GM18508 (cell line): ENCODE data around the gene RAB8A.
"Not testable (repeated sequence)": the region's sequence is repeated elsewhere in the genome, so short reads cannot be mapped to it uniquely, and the experiment has no call there.

Experiments used
- ATAC-seq: cut with Tn5 transposase; IDR thresholded peaks from one replicate; pipeline ENCODE4 v1.9.1; 2021; ENCODE audit warnings: moderate number of reproducible peaks; ENCODE audit not compliant: insufficient read depth, unreplicated experiment

The RAB8A gene

GRCh38 chr19:16077984-16078758 lies 33.5 kb upstream of the RAB8A start:
- no peak for ATAC-seq

- ATAC-seq, result no peak
Measured at GRCh38 chr19:16078759-16079707, 32.7 kb upstream of the RAB8A start.

GRCh38 chr19:16084067-16084685 lies 27.5 kb upstream of the RAB8A start:
- ATAC-seq, result no peak

GRCh38 chr19:16085115-16085514 lies 26.6 kb upstream of the RAB8A start:
- ATAC-seq, result no peak

- not testable (repeated sequence) for ATAC-seq
Measured at GRCh38 chr19:16087404-16087803, 24.3 kb upstream of the RAB8A start.

GRCh38 chr19:16087940-16088339 lies 23.7 kb upstream of the RAB8A start:
- ATAC-seq, result no peak

- no peak for ATAC-seq
Measured at GRCh38 chr19:16088351-16089009, 23.2 kb upstream of the RAB8A start.

- ATAC-seq, result no peak
Measured at GRCh38 chr19:16089010-16089846, 22.5 kb upstream of the RAB8A start.

GRCh38 chr19:16091546-16092475 lies 19.9 kb upstream of the RAB8A start:
- no peak for ATAC-seq

GRCh38 chr19:16094360-16095070 lies 17.2 kb upstream of the RAB8A start:
- no peak for ATAC-seq

- no peak for ATAC-seq
Measured at GRCh38 chr19:16095071-16095571, 16.6 kb upstream of the RAB8A start.

- no peak for ATAC-seq
Measured at GRCh38 chr19:16096280-16096855, 15.3 kb upstream of the RAB8A start.

- ATAC-seq, result no peak
Measured at GRCh38 chr19:16098416-16098768, 13.3 kb upstream of the RAB8A start.

- no peak for ATAC-seq
Measured at GRCh38 chr19:16098821-16099220, 12.9 kb upstream of the RAB8A start.

- ATAC-seq, result not testable (repeated sequence)
Measured at GRCh38 chr19:16099314-16099965, 12.2 kb upstream of the RAB8A start.

GRCh38 chr19:16100524-16100923 lies 11.2 kb upstream of the RAB8A start:
- no peak for ATAC-seq

- ATAC-seq, result no peak
Measured at GRCh38 chr19:16104722-16105121, 7.0 kb upstream of the RAB8A start.
